GM21423 (cell line): ENCODE data around the gene SHISA5.
A peak's percentile ranks its signal among the peaks of the same experiment; 100 is the strongest.
"Not testable (repeated sequence)": the region's sequence is repeated elsewhere in the genome, so short reads cannot be mapped to it uniquely, and the experiment has no call there.

Experiments
- ATAC-seq: cut with Tn5 transposase; IDR thresholded peaks from one replicate; pipeline ENCODE4 v1.9.1; 2021; ENCODE audit warnings: mild to moderate bottlenecking, moderate library complexity; ENCODE audit not compliant: unreplicated experiment

Gene SHISA5

DNA sequence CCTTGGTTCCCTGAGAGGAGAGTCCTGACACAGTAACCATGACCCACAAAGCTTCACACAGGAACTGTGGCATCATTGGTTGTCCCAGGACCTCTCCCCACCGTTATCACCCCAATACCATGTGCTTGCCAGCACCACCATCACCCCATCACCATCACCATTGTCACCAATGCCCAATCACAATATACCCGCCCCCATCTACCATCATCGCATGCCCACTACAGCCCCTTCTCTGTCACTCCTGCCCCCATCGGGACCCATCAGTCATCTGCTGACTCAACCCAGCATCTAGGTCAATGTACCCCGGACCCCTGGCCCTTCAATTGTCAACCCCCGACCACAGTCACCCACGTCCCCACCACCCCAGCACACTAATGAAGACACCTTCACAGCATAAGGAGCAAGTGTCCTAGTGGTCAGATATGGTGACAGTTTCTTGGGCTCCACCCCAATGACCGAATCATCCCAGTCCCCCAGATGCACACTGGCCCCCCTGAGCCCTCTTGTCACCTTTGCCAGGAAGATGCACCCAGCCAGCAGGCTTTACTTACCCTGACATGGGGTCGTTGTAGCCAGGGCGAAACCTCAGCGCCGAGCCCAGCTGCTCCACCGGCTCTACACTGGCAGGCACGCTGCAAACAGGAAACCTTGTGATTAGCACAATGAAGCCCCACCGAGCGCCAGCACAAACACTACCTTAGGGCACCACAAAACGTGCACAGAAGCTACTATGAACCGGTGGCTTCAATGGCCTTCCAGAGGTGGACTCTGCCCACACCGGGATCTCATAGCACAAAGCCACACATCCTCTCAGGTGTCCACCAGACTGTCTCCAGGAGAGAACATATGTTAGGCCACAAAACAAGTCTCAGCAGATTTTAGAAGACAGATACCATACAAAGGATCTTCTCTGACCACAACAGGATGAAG lies 25.1 kb downstream of the SHISA5 start:
- no peak for ATAC-seq

DNA sequence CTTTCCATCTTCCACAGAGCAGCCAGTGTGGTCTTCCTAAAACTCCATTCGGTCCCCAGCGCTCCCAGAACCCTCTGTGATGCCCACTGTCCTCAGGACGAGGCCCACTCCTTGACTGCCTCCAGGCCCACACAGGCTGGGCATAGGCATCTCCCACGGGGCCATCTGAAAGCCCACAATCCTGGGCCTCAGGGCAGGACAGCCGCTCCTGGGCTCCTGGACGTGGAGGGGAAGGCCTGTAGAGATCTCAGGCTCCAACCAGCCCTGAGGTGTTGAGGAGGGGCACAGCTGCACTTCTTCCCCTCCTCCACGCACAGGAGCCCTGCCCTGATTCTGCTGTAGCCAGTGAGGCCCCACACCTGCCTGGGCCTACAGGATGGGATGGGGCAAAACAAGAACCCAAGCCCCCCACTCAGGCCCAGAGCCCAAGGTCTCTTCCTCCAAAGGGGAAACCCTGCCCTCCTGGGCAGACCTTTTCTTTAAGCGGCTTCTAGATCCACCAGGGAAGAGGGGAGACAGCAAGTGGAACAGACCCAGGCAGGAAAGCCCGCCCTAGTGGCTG lies 25.9 kb downstream of the SHISA5 start:
- no peak for ATAC-seq

DNA sequence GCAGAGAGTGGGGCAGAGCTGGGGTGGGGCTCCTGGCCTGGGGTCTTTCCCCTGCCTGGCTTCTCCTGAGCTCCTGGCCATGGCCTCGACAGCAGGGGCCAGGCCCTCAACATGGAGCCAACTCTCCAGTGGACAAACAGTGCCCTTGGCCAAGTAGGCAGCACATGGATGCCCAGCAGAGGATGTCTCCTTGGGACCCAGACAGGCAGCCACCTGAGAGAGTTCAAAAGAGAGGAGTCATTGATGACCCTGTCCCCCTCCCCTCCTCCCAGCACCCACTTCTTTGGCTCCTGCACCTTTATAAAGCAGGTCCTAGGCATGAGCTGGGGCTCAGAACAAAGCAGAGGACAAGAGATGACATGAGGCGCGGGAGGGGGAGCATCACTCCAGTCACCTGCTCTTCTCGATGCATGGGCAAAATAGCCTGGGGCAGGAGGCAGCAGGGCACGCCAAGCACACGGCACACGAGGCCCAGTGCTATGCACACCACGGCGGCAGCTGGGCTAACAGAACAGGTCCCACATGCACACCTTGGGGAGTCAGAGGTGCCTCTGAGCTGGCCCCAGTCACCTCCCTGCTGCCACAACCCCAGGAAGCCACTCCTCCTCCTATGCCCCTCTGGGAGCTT lies 27.4 kb downstream of the SHISA5 start:
- no peak for ATAC-seq

DNA sequence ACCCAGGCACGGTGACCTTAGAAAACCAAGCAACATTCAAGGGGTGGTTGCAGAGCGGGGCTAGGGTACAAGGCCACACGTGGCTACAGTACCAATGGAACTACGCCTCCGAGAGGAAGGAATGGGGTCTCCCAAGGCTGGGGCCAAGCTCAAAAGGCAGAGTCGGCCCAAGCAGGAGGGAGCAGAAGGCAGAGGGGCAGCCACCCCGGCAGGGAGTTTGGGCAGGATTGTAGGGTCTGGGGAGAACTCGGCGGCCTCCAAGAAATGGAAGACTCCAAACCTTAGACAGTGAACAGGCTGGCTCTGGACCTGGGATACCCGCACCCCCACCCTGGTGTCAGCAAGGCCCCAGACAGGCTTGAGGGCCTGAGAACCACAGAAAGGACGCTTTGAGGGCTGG lies 28.8 kb downstream of the SHISA5 start:
- no peak for ATAC-seq

DNA sequence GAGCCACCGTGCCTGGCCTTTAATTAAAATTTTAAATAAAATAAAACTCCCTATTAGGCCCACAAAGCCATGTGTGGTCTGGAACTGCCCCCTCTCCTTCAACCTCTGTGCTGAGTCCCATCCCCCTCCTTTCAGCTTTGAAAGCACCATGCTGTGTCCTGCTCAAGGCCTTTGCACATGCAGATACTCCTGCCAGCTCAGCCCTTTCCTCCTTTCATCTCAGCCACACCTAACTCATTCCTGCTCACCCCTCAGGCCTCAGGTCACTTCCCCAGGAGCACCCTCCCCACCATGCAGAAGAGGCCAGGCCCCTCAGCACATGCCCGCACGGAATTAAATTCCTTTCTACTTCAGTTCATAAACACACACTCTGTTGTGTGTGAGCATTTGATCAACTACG lies 29.4 kb downstream of the SHISA5 start:
- ATAC-seq: no peak

DNA sequence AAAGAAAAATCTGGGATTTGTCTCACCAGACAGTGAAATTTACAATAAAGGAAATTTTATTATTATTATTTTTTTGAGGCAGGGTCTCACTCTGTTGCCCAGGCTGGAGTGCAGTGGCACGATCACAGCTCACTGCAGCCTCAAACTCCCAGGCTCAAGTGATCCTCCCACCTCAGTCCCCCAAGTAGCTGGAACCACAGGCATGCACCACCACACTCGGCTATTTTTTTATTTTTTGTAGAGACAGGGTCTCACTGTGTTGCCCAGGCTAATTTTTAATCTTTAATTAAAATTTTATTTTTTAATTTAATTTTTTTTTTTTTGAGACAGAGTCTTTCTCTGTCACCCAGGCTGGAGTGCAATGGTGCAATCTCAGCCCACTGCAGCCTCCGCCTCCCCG lies 29.9 kb downstream of the SHISA5 start:
- not testable (repeated sequence) for ATAC-seq

DNA sequence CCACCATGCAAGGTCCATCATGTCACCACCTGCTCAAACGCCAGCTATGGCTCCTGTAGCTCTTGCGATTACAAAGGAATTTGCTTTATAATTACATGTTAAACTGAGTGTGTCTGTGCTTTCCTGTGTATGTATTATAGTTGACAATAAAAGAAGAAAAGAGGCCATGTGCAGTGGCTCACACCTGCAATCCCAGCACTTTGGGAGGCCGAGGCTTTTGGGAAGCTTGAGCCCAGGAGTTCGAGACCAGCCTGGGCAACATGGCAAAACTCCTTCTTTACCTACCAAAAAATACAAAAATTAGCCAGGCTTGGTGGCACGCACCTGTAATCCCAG lies 30.4 kb downstream of the SHISA5 start:
- no peak for ATAC-seq

DNA sequence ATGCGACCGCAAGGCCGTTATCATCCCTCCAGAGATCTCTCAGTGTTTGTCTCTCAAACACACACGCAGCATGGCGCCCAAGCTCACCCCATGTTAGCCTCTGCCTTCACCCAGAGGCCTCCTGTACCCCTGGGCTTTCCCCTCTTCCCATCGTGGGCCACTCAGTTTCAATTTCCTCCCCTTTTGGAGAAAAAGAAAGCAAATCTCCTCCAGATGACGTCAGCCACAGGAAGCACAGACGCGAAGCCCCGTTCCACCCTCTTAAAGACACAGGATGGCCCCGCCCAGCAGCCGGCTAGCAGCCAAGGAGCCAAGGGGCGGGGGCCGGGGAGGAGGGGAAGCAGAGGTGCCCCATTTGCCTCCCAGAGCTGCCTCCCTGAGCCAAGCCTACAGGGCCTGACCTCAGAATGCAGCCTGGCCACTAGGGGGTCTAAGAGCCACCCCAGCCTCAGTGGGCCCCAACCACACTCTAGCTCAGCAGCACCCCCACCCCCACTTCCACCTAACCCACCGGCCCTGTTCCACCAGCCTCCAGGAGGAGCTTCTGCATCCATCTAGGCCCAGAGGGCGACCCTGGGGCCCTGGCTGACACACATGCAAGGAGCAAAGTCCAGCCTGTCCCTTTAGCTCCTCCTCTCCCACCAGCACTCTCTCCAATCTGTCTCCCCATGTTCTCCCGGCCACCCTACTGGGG lies 30.9 kb downstream of the SHISA5 start:
- peak; percentile 80 for ATAC-seq

DNA sequence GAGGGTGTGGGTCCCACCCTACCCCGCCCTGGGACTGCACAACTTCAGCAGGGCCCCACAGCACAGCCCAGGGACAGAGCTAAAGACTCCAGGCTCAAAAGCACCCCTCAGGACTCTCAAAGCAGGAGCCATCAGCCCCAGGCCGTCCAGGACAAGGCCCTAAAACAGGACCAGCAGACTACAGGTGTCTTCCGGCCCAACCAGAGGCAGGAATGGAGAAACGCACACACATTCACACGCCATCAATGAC lies 31.4 kb downstream of the SHISA5 start:
- no peak for ATAC-seq

DNA sequence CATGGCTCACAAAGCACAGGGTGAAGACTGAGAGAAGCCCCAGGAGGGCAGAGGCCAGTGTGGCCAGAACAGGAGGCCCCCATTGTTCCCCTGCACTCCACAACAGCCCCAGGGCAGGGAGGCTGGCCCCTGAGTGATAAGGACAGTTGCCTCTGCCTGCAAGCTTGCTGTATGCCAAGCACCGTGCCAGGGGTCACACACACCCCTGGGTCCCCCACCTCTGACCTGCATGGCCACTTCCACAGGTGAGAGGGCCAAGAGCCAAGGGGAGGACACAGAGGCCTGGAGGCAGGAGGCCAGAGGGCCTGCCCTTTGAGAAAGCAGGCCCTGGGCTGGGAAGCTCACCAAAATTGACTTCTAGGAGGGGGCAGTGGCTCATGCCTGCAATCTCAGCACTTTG lies 33.7 kb downstream of the SHISA5 start:
- ATAC-seq: no peak

DNA sequence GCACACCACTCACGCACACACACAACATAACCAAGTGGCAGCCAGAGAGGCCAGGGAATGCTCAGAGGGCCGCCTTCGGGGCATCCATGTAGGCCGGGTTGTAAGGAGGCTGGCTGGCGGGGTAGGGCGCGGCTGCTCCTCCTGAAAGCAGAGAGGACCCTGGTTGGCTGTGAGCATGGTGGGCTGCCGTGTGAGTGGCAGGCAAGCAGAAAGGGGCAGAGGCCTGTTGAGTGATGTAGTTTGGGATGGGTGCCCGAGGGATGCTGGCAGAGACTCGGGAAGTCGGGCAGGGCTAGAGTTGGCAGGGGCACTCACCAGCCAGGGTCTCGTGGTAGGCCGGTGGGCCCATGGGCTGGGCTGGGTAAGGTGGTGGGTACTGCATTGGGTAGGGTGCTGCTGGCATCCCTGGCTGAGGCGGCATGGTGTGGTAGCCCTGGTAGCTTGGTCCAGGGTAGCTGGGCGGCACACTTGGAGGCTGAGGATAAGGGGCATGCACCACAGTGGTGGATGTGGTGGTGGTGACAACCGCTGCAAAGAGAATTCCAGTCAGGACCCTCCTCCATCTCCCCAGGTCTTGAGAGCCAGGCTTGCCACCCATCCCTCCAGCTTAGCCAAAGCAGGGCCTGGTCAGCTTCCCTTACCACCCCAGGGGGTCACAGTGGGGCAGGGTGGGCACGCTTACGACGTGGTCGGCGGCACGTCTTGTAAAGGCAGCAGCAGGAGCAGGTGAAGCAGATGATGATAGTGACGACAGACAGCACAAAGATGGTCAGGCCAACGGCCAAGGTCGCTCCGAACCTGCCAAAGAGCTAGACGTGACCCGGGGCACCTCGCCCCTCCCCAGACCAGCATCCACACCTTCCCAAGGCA lies 34.7 kb downstream of the SHISA5 start:
- no peak for ATAC-seq

DNA sequence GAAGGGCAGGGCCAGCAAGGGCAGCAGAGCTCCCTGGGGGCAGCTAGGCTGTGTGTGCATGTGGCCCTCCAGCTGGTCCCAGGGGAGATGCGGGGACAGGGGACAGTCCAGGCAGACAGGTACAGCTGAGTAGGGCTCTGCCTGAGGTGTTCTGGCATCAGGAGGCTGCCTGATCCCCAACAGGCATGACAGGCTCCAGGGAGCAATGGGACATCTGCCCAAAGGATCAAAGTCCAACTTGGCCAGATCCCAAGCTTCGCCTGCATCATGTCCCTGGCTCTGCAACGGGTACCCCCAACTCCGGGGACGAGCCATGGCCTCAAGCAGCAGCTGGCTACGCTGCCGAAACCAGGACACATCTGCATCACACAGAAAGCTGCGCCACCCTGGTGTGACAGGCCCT lies 35.6 kb downstream of the SHISA5 start:
- no peak for ATAC-seq

DNA sequence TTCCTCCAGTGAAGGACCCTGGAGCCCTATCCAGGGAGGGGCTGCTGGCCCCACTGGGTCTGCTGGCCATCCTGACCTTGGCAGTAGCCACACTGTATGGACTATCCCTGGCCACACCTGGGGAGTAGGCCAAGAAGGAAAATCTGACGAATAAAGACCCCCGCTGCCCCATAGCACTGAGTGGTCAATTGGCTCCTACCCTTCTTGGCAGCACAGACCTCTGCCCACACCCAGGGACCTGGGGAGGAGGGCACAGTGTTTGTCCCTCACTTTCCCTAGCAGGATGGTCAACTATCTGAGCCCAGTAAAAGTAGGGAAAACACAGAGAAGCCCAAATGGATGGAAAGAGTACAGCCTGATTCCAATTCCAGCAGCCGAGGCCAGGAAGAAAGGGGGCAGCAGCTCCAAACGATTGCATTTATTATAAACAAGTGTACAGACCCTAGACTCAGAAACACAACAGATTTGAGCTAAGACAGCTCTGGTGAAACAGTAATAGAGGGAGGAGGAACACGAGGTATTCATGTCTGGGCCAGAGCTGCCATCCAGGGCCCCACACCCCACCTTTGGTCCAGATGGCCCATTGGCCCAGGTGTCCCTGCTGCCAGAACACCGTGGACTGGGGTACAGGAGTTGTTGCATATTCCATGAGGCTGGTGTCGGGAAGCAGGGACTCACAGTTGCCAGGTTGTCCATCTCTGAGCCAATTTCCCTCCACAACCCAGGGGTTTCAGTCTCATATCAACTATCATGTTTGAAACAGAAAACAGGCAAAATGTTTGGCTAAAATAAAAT lies 36.3 kb downstream of the SHISA5 start:
- ATAC-seq: no peak

DNA sequence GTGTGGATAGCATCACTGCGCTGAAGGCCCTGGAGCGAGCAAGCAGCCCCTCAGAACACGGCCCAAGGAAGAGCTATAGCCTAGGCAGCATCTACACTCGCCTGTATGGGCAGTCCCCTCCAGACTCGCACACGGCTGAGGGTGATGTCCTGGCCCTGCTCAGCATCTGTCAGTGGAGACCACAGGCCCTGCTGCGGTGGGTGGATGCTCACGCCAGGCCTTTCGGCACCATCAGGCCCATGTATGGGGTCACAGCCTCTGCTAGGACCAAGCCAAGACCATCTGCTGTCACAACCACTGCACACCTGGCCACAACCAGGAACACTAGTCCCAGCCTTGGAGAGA lies 36.9 kb downstream of the SHISA5 start:
- ATAC-seq: no peak

DNA sequence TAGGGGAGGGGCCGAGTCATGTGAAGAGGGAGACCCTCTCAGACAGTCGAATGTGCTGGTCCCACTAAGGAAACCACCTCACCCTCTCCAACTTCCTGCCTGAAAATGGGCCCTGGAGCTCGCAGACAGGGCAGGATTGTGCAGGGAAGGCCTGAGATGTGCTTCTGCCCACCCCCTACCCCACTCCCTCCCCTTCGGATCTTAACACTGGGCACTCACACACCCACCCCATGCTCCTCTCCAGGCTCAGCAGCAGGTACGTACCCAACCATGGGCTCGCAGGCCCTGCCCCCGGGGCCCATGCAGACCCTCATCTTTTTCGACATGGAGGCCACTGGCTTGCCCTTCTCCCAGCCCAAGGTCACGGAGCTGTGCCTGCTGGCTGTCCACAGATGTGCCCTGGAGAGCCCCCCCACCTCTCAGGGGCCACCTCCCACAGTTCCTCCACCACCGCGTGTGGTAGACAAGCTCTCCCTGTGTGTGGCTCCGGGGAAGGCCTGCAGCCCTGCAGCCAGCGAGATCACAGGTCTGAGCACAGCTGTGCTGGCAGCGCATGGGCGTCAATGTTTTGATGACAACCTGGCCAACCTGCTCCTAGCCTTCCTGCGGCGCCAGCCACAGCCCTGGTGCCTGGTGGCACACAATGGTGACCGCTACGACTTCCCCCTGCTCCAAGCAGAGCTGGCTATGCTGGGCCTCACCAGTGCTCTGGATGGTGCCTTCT lies 37.4 kb downstream of the SHISA5 start:
- peak; percentile 18 for ATAC-seq

DNA sequence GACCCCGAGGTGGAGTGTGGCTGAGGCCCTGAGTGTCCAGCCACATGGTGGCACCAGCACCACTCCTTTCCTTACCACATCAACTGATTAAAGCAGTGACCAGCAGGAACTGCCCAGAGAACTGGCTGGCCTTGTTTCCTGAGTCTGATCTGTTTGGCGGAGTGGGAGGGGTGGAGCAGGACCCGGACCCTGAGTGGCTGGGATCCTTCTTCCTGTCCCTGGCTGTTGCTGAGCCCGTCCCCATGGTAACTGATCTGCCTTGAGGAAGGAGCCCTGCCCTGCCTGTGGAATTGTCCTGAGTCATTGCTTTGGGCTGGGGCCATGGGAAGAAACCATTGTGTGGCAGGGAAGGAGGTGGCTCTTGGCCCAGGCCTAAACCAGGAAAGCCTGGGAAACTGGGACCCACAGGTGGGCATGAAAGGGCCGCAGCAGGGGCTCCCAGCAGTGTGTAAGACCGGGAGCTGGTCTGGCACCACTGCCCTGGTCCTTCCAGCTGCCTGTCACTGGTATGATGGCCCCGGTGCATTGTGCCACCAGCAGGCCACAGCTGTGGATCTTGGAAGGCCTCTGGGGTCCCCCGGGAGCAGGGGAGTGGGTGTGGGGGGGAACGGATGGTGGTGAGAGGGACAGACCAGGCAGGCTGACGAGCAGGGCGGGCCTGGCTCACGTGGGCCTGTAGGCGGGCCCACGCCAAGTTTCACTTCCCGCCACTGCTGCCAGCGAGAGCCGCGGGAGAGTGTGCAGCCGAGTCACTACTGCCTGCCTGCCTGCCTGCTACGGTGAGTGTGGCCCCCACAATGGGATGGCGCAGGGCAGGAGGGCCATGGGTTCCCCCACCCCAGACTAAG lies 38.2 kb downstream of the SHISA5 start:
- ATAC-seq: peak; percentile 83

DNA sequence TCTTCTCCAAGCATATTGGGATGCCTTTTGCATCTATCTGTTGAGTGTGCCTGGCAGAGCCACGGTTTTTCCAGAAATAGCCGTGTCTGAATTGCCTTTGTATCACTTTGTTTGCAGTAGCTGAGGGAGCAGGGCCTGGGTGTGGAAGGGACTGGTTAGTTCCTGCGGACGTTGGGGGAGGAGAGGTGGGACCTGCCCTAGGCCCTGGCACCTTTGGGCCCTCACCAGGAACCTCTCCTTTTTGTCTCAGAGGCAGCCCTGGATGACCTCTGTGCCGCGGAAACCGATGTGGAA lies 38.8 kb downstream of the SHISA5 start:
- no peak for ATAC-seq

DNA sequence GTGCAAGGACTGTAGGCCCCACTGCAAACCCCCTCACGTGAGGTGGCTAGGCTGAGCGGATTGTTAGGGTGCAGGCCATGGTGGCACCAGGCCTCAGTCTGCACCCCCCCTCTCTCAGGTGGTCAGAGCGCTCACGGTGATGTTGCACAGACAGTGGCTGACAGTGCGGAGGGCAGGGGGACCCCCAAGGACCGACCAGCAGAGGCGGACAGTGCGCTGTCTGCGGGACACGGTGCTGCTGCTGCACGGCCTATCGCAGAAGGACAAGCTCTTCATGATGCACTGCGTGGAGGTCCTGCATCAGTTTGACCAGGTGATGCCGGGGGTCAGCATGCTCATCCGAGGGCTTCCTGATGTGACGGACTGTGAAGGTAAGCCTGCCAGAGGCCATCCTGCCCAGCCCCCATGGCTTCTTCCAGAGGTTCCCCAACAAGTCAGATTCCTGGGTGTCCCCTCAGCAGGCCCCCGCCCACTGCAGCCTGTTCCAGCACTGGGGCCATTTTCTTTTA lies 39.2 kb downstream of the SHISA5 start:
- no peak for ATAC-seq

DNA sequence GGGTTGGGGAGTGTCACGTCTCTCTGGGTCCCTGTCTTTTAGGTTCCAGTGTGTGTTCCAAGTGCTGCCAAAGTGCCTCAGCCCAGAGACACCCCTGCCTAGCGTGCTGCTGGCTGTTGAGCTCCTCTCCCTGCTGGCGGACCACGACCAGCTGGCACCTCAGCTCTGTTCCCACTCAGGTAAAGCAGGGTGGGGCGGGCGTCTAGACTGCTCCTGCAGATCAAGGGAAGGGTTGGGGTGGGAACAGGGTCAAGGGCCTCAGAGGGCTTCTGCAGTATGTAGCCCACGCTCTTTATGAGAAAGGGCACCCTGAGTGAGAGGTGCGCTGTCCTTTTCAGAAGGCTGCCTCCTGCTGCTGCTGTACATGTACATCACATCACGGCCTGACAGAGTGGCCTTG lies 40.3 kb downstream of the SHISA5 start:
- no peak for ATAC-seq
